Chondrocyte (in vitro differentiated cells): Measurements from ENCODE around the gene UBE2S. TPM values are rescaled to one million over a fixed set of nuclear protein-coding genes. Genes with fewer than 3 reads are reported as not detected.

Experiments
- DNase-seq: peaks from one replicate; pipeline ENCODE4 v3.0.0; 2021; ENCODE audit warnings: mixed read lengths, low spot score
- H3K27ac Mint-ChIP-seq: one replicate; pipeline ENCODE4 v1.8.0; 2021; ENCODE audit warnings: mild to moderate bottlenecking, moderate library complexity, mixed read lengths; ENCODE audit not compliant: unreplicated experiment
- H3K27me3 Mint-ChIP-seq: 2 replicates; pipeline ENCODE4 v1.8.0; 2021; ENCODE audit warnings: low read depth, mixed read lengths
- H3K36me3 Mint-ChIP-seq: 2 replicates; pipeline ENCODE4 v1.8.0; 2021; ENCODE audit warnings: low read depth, mixed read lengths
- H3K4me1 Mint-ChIP-seq: 2 replicates; pipeline ENCODE4 v1.8.0; 2021; ENCODE audit warnings: low read depth, mild to moderate bottlenecking, mixed read lengths
- H3K4me3 Mint-ChIP-seq: one replicate; pipeline ENCODE4 v1.8.0; 2021; ENCODE audit warnings: mild to moderate bottlenecking, moderate library complexity, mixed read lengths; ENCODE audit not compliant: unreplicated experiment
- H3K9me3 Mint-ChIP-seq: 2 replicates; pipeline ENCODE4 v1.8.0; 2021; ENCODE audit warnings: low read depth, mixed read lengths
- total RNA-seq: library from RNA; stranded (reverse); gene quantifications from 3 replicates; pipeline ENCODE4 v1.2.1, GENCODE V29; 2021
- TF ChIP-seq, protein P1 (sequence below): fragments of 200-600 bp; sonication (generic); IDR thresholded peaks from 2 replicates; pipeline ENCODE4 v1.5.0; 2021; ENCODE audit warnings: antibody characterized with exemption, mild to moderate bottlenecking, moderate library complexity

The UBE2S gene
- total RNA-seq, 1 donor from 2014 or later: 79.7 TPM

DNA sequence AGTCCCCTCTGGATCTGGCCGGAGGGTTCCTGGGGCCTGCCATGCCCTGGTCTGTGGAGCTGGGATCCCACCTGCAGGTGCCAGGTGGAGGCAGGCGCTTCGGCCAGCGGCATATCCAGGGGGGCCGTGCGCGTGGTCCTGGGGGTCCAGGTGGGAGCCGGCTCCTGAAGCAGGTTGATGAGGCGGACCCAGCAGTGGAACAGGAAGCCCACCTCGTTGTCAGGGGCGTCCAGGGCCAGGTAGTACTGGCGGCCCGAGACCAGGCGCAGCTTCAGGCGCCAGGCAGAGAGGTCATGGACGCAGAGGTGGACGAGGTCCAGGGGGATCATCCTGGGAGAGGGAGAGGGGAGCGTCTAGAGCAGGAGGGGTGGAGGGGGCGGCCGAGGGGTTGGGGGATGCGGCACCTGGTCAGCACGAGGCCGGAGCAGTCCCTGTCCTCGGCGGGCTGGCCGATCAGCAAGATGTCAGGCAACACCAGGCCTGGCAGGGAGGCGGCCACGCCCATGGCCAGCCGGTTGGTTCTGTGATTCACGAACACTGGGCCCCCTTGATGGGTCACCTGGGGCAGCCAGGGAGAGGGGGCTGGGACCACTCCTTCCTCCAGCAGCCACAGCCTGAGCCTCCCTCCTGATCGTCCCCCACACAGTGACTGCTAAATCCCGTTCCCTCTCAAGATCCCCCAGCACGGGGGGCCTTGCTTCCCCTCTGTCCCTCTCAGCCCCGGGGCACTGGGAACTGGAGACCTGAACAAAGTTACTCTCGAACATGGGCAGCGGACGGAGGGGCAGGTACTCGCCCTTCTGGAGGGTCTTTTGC lies 45.2 kb downstream of the UBE2S start:
- peaks cover 12% of the 10 kb centered on the region for H3K4me1 Mint-ChIP-seq
- no peaks in the 10 kb centered on the region for H3K9me3 Mint-ChIP-seq
- no peak overlapping the region for H3K27ac Mint-ChIP-seq
- peak; percentile 93 for DNase-seq
- H3K36me3 Mint-ChIP-seq: no peaks in the 10 kb centered on the region
- no peak overlapping the region for H3K4me3 Mint-ChIP-seq
- H3K27me3 Mint-ChIP-seq: peaks cover 1% of the 10 kb centered on the region
- TF ChIP-seq, protein P1, sequence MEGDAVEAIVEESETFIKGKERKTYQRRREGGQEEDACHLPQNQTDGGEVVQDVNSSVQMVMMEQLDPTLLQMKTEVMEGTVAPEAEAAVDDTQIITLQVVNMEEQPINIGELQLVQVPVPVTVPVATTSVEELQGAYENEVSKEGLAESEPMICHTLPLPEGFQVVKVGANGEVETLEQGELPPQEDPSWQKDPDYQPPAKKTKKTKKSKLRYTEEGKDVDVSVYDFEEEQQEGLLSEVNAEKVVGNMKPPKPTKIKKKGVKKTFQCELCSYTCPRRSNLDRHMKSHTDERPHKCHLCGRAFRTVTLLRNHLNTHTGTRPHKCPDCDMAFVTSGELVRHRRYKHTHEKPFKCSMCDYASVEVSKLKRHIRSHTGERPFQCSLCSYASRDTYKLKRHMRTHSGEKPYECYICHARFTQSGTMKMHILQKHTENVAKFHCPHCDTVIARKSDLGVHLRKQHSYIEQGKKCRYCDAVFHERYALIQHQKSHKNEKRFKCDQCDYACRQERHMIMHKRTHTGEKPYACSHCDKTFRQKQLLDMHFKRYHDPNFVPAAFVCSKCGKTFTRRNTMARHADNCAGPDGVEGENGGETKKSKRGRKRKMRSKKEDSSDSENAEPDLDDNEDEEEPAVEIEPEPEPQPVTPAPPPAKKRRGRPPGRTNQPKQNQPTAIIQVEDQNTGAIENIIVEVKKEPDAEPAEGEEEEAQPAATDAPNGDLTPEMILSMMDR: no peak

DNA sequence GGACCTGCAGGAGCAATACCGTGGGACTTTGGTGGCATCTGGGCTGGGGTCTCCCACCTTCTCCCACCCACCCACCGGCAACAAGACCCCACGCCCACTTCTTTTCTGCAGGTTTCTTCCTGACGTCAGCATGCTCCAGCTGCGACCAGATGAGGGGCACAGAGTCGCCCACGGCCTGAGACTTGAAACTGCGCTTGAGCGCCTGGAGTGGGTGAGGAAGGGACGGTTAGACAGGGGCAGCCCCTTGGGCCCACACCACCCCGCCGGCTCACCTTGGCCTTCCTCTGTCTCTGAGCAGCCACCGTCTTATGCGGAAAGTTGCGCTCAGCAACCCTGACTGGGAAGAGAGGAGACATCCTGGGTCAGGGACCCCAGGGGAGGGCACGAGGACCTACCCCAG lies 46.7 kb downstream of the UBE2S start:
- no peak overlapping the region for H3K27ac Mint-ChIP-seq
- no peak overlapping the region for H3K4me3 Mint-ChIP-seq
- peaks cover 6% of the 10 kb centered on the region for H3K27me3 Mint-ChIP-seq
- TF ChIP-seq, protein P1: no peak
- DNase-seq: no peak
- H3K36me3 Mint-ChIP-seq: no peaks in the 10 kb centered on the region
- no peaks in the 10 kb centered on the region for H3K9me3 Mint-ChIP-seq
- peaks cover 12% of the 10 kb centered on the region for H3K4me1 Mint-ChIP-seq

DNA sequence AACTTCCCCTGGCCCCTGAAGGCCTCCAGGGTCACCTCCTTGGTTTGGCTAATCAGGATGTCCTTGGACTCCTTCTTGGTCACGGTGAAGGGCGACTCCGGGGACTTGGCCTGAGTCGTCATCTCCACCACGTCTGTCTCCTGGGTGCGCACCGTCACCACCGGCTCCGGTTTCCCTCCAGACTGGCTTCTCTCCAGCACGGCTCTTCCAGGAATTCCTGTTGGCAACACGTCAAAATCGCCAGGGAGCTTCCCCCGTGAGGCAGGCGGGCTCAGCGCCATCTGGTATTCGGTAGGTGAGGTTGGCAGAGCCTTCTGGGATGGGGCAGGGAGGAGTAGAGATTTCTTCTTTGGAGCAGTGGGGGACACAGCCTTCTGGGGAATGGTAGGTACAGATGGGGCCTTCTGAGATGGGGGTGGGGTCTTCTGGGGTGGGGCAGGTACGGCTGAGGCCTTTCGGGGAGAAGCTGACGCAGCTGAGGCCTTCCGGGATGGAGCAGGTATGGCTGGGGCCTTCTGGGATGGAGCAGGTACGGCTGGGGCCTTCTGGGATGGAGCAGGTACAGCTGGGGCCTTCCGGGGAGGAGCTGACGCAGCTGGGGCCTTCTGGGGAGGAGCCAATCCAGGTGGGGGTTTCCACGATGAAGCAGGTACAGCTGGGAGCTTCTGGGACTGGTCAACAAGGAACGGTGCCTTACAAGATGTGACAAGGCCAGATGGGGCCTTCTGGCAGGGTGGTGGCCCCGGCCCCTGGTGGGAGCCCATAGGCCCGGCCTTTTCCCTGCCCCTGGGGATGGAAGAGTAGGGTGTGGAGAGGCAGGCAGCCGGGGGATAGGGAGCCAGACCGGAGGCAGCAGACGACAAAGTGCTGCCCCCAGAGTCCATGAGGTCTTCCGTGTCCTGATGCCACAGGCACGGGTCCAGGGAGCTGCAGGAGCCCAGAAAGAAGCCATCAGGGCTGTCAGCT lies 48.4 kb downstream of the UBE2S start:
- Mint-ChIP-seq H3K4me3 (no peak overlapping the region), H3K4me1 (peaks cover 7% of the 10 kb centered on the region), H3K27me3 (peaks cover 10% of the 10 kb centered on the region), H3K36me3 (no peaks in the 10 kb centered on the region), H3K9me3 (no peaks in the 10 kb centered on the region), H3K27ac (no peak overlapping the region)
- TF ChIP-seq, protein P1: no peak
- DNase-seq: no peak

DNA sequence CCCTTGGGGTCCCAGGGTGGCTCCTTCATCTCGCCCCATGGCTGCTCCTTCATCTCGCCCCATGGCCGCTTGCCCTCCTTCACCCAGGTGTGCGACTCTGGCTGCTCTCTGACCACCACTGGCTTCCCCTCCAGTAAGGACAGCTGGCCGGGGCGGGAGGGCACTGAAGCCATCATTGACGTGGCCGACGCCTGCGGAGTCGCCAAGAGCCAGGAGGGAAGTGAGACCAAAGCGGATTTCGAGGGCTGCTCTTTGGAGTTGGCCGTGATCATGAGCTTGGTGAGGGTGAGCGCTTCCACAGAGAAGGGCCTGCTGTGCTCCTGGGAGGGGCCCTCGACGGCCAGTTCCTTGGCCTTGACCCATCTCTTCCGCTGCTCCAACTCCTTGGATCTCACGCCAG lies 49.1 kb downstream of the UBE2S start:
- Mint-ChIP-seq H3K4me3 (no peak overlapping the region), H3K4me1 (peaks cover 3% of the 10 kb centered on the region), H3K36me3 (no peaks in the 10 kb centered on the region), H3K27me3 (peaks cover 10% of the 10 kb centered on the region), H3K27ac (no peak overlapping the region), H3K9me3 (no peaks in the 10 kb centered on the region)
- TF ChIP-seq, protein P1: no peak
- no peak for DNase-seq

DNA sequence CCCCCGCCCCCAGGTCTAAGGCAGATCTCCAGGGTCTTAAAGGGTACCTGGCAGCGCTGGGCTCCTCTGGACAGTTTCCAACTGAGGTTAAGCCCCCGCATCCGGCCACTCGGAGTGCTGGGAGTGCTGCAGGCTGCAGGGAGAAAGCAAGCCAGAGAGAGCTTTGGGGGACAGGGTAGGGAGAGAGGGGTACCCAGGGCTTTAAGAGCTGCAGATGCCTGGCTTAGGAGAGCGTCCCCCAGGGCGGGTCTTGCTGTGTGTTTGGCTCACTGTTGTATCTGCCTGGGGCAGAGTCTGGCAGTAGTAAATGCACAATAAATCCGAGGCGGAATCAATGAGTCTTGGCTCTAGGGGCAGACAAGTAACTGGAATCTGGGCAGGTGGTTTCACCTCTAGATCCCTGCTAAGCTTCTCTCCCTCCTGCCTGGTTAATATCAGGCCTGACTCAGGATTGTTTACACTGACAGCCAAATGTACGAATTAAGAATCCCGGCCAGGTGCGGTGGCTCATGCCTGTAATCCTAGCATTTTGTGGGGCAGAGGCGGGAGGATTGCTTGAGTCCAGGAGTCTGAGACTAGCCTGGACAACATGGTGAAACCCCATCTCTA lies 52.3 kb downstream of the UBE2S start:
- H3K27ac Mint-ChIP-seq: no peak overlapping the region
- H3K27me3 Mint-ChIP-seq: peaks cover 38% of the 10 kb centered on the region
- no peaks in the 10 kb centered on the region for H3K36me3 Mint-ChIP-seq
- peaks cover 14% of the 10 kb centered on the region for H3K4me1 Mint-ChIP-seq
- DNase-seq: no peak
- no peaks in the 10 kb centered on the region for H3K9me3 Mint-ChIP-seq
- TF ChIP-seq, protein P1: no peak
- H3K4me3 Mint-ChIP-seq: no peak overlapping the region
